ENCODE data around the gene TNNI3K.

- TF ChIP-seq, protein P1, sequence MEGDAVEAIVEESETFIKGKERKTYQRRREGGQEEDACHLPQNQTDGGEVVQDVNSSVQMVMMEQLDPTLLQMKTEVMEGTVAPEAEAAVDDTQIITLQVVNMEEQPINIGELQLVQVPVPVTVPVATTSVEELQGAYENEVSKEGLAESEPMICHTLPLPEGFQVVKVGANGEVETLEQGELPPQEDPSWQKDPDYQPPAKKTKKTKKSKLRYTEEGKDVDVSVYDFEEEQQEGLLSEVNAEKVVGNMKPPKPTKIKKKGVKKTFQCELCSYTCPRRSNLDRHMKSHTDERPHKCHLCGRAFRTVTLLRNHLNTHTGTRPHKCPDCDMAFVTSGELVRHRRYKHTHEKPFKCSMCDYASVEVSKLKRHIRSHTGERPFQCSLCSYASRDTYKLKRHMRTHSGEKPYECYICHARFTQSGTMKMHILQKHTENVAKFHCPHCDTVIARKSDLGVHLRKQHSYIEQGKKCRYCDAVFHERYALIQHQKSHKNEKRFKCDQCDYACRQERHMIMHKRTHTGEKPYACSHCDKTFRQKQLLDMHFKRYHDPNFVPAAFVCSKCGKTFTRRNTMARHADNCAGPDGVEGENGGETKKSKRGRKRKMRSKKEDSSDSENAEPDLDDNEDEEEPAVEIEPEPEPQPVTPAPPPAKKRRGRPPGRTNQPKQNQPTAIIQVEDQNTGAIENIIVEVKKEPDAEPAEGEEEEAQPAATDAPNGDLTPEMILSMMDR (IDR thresholded peaks at IDR 0.05; ENCODE audit: low read length) = no peak
- TF ChIP-seq EZH2 (IDR thresholded peaks at IDR 0.05; ENCODE audit: borderline replicate concordance, low read length) = no peak
Measured at GRCh38 chr1:74375376-74375775, 140.2 kb downstream of the TNNI3K start.

Data from OCI-LY1 (cell line).